GM18526 (cell line): ENCODE data around the gene CHRNA7.

Experiments used
- POLR2A ChIP-seq: IDR thresholded peaks from 3 replicates; pipeline ENCODE4 v1.6.1; 2011; ENCODE audit not compliant: insufficient read length; ENCODE audit errors: extremely low read depth

Gene CHRNA7

DNA sequence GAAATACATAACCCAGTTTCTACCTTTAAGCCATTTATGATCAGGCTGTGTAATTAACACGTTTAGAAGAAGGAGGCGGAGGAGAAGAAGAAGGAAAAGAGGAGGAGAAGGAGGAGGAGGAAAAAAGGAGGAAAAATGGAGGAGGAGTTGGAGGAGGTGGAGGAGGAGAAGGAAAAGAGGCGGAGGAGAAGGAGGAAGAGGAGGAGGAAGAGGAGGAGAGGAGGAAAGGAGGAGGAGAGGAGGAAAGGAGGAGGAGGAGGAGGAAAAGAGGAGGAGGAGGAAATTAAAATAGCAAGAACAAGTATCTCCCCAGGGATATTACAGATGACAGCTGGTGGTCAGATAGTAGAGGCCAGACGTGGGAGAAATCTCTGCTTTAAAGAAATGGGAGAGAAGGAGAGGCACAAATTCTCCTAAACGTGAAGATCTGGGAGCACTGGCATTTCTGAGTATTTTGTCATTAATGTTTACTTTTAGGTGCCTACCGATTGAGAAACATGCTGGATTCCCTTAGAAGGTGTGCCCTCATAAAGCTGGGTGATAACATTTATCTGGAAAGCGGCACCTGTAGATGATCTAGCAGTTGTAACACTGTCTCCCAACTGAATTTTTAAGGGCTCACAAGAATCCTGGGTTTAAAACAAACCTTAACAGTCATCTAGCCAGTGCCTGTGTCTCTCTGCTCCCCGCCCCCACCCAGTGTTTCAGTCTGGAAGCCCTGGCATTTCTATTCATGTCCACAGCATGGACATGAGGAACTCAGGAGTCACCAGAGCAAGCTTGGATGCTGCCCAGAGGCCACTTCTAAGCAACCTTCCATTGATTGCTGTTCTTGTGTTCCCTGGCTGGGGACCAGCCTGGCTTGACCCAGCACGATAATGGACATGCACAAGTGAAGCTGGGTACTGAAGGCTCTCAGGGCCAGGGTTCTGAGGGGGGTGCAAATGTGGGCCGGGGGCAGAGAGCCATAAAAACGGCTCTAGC is 75.2 kb downstream of the CHRNA7 start:
- TF ChIP-seq POLR2A = no peak

DNA sequence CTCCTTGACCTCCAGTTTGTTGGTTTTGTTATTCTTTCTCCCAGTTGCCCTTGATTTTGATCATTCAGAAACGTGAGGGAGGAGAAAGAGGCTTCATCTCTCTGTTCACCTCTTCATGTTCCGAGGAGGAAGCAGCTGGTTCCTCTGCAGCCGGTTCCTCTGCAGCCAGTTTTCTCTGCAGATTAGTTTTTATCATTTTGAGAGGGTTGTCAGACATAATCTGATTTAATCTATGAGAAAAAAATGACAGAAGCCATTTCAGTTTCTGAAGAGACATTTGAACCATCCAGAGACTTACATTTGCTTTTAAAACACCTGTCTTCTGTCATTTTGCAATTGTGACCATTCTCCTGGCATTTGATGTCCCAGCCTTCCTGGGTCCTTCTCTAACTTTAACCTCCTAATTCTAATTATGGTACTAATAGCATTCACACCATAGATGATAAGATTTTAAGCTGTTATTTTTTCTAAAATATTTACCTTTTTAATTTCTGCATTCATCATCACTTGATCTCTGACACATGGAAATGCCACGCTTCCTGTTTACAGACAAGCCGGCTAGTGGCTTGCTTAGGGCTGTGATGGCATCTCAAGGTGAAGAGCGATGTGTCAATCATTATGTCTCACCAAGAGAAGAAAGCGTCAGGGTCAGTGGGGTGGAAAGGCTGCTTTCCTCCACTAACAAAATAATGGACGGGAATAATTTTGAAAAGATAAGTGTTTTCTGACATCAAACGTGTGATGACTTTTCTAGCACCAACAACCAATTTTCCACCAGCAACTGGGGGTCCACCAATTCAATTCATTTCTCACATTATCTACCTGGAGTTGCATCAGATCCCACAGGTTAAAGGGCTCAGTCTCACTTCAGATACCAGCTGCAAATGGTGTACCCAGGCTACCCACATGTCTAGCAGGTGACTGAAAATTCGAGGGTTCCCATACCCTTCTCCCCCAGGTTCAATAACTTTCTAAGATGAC is 76.4 kb downstream of the CHRNA7 start:
- no peak for TF ChIP-seq POLR2A

DNA sequence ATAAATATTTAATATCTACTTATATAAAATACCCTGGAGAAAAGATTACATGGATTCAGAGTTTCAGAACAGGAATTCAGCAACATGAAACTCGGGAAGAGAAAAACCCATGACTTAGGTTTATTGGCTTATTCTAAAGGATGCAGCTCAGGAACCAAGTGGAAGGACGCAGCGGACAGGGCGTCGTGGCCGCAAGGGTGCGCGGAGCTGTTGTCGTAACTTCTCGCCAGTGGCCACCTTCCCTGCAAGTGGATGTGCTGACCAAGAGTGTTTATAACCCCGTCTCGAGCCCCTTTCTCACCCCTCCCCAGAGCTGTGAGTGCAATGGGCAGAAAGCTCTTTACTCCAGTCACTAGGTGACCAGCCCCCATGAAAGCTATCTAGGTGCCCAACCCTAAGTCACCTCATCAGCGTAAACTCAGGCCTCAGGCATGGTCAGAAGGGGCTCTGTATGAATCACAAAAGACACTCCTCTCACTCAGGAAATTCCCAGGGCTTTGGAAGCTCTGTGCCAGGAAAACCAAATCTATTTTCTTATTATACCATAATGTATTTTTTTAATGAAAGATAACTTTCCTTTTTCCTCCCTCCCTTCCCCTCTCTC is 77.3 kb downstream of the CHRNA7 start:
- no peak for TF ChIP-seq POLR2A

DNA sequence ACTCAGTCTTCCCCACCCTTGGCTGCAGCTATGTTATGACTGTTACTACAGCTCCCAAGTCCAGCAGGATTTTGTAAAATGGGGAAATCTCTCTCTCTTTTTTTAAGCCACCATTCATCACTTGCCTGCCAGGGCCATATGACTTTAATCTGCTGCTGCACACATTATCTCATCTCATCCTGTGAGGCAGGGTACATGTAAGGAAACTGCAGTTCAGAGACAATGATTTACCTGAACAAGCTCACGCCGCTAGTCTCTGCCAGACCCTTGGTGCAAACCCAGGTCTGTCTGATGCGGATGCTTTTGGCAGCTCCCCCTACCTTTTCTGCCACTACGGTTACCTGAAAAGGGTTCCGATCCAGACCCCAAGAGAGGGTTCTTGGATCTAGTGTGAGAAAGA is 78.3 kb downstream of the CHRNA7 start:
- no peak for TF ChIP-seq POLR2A

DNA sequence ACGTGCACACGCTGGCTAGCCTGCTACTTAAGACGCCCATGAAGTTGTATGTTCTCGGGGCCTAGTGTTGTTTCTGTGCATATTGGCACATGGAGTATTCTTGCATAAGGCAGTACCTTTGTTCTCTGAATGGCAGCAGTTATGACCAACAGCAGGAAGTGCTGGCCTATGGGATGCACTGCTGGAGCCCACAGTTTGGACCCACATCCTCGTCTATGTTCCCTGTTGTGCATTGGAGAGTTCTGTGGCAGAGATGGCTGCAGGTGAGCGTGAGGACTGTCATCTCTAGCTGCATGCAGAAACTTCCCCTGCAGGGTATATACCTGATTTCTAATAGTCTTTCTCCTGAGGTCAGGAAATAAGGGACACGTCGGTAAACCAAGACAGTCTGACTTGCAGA is 81.8 kb downstream of the CHRNA7 start:
- no peak for TF ChIP-seq POLR2A

DNA sequence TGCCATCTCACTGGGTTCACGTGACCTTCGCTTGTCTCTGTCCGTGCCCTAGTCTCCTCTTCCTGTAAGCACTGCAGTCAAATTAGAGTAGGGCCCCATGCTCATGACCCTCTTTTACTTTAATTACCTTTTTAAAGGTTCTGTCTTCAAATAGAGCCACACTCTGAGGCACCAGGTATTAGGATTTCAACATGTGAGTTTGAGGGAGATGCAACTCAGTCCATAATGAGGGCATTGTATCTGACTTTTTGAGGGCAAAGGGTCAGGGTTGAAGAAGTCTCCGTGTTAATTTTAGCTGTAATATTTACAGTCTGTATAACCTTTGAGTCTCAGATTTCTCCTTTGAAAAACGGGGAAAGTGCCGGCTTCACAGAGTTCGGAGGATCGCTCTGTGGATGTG is 82.9 kb downstream of the CHRNA7 start:
- TF ChIP-seq POLR2A = no peak

DNA sequence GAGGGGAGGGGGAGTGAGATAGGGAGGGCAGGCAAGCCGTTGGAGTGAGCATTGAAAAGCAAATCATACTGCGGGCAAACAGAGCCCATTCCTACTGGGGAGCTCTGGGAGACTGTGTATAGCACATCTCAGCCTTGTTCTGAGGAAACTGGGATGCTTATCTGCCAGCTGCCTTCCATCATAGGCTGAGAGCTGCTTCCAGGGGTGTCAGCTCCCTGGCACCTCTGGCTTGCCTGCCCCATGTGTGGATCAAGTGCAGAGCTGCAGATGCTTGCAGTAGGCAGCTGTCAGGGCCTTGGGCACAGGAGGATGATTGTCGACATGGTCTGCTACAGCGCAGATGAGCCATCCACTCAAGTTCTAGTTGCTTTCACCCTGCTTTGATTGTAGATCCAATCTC is 86.8 kb downstream of the CHRNA7 start:
- no peak for TF ChIP-seq POLR2A

DNA sequence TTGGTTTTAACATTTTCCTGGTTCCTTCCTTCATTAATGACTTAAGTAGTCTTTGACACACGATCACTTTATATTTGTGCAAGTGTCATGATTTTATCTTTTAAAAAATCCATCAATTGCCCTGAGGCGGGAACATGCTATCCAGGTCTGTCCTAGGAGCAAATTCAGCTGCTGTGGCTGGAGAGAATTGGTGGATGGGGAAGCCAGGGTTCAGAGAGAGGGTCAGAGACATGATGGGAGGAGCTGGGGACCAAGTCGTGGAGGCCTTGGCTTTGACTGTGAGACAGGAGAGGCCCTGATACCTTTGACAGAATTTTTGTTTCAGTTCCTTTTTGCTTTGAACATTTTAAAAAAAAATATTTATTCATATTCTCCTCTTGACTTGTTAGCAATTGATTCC is 89.0 kb downstream of the CHRNA7 start:
- TF ChIP-seq POLR2A = no peak

DNA sequence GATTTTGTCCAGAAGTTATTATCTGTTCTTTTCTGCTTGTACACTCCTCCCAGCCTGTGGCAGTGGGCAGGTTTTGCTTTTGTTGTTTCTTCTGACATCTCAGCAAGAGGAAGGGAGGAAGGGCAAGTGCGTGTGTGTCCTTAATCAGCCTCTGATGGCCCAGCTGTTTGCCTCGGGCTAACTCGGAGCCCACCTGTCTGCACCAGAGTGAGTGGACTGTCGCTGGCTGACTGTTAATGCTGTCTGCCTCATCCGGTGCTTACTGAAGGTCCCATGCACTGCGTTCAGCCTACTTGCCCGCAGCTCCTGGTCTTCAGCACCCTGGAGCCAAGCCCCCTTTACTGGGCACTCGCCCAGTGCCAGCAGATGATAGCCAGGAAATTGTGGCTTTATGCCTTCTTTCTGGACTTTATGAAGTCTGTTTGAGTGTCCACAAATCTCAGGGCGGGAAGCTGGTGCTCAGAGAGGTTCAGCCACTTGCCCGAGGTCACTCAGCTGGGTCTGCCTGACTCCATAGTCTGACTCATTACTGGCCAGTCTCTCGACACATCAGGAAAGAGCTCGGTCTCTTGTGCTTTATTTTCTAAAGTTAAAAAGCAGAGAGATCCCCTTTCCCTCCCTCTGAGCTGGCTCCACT is 89.5 kb downstream of the CHRNA7 start:
- TF ChIP-seq POLR2A = no peak

DNA sequence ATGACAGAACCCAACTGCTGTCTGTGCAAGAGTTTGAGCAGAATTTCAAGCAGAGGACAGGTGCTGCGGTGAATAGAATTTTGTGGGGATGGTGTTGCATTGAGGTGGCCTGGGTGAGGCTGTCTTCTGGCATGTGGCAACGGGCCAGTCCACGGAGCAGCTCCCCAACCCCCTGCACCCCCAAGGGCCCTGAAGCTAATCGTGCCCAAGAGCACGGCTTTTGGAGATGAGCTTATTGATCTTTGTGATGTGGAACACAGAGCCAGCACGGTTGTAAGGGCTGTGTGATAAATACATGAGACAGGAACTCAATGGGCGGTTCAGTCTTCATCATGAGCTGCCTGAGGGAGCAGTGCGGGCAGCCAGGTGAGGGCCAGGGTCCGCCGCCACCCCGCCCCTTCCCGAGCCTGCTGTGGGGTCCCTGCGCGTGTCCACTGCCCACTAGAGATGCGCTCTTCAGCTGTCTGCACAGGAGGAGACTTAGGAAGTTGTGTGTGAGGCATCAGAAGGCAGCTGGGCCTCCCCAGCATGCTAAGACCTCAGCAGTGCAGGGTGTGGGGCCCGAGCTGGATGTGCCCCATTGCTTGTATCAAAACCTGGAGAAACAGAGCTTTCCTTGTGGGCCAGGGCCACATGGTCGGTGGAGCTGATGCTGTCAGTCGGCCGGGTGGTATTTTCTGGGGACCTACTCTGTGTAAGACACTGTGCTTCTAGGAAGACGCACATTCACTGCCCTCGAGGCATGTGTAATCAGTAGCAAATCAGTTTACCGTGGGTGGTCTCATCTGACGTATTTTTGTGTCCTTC is 90.5 kb downstream of the CHRNA7 start:
- no peak for TF ChIP-seq POLR2A

DNA sequence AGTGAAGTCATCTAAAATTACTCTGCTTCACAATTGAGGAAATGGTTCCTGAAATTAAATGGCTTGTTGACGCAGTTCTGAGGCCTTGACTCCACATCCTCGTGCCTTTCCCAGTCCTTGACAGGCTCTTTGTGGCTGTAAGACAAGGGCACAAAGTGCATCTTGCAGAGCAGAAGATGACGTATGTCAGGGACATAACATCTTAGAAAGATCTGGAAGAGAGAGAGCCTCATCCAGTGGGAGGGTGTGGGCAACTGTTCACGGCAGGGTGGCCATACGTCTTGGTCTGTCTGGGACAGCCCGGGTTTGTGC is 91.0 kb downstream of the CHRNA7 start:
- no peak for TF ChIP-seq POLR2A

DNA sequence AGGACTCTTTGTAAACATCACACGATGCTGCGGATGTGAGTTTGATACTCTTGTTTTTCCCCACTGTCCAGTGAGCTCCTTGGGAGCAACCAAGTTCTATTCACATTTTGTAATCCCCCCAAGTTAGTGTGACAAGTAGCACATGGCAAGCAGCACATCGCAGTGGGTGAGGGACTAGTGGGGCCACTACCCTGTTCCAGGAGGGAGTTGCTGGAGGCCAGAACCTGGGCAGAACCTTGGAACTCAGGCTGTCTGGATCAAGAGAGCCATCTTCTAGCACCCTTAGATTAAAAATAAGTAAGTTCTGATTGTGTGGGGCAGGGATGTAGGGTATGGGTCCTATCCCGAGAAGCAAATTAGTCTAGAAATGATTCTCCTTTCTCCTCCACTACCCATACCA is 91.7 kb downstream of the CHRNA7 start:
- no peak for TF ChIP-seq POLR2A

DNA sequence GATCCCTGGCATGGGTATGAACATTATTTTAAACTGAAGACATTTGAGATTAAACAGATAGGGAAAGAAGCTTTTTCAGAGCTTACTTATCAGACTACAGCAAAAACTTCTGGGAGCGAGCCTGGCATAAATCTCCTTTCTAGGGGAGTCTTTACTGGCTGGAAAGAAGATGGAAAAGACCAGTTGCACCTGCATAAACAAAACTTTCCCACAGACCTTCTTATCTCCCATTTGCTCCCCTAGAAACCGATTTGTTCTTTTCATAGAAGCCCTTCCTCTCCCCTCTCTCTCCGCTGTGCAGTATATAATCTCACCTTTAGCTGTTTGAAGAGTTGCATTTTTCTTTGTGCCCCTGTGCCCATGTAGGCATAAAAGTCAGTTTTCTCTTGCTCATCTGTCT is 93.2 kb downstream of the CHRNA7 start:
- no peak for TF ChIP-seq POLR2A

DNA sequence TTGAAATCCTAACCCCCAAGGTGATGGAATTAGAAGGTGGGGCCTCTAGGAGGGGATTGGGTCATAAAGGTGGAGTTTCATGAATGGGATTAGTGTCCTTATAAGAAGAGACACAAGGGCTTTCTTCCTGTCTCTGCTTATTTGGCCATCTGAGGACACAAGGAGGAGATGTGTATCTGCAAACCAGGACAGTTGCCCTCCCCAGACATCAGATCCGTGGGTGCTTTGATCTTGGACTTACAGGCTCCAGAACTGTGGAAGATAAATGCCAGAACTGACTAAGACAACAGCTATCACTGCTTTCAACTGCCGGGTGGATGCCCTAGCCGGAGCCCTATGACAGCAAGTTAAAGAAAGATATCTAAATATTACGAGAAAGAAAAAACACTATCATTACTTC is 94.4 kb downstream of the CHRNA7 start:
- TF ChIP-seq POLR2A = no peak
